ENCODE data around the gene SMPD2.

The SMPD2 gene

GRCh38 chr6:109486068-109486467 lies 45.5 kb downstream of the SMPD2 start:
- no peak for DNase-seq

- no peak for DNase-seq
These were observed 47.5 kb downstream of the SMPD2 start for GRCh38 chr6:109488001-109488400.

- no peak for DNase-seq
These were observed 50.2 kb downstream of the SMPD2 start for GRCh38 chr6:109490713-109491112.

GRCh38 chr6:109491207-109491938 lies 50.8 kb downstream of the SMPD2 start:
- DNase-seq = no peak

Data from fibroblast of upper back skin (primary cell).